ENCODE data around the gene TEX35.
A peak's percentile ranks its signal among the peaks of the same experiment; 100 is the strongest.
"Not testable (repeated sequence)": the region's sequence is repeated elsewhere in the genome, so short reads cannot be mapped to it uniquely, and the experiment has no call there.

The TEX35 gene

GRCh38 chr1:178494569-178494971, 18.3 kb upstream of the TEX35 start:
- no peak for DNase-seq (ENCODE audit: low read depth)

GRCh38 chr1:178495158-178495557, 17.8 kb upstream of the TEX35 start:
- DNase-seq (ENCODE audit: low read depth), result no peak

- no peak for DNase-seq (ENCODE audit: low read depth)
Observed at GRCh38 chr1:178495741-178496409, 17.0 kb upstream of the TEX35 start.

- no peak for DNase-seq (ENCODE audit: low read depth)
Observed at GRCh38 chr1:178496410-178497135, 16.3 kb upstream of the TEX35 start, which contains the start of gene CLEC20A. Gene CLEC20A (minus strand): TSS chr1:178496964. CDS start chr1:178496939, 25 bp downstream.

GRCh38 chr1:178497903-178498478, 14.9 kb upstream of the TEX35 start:
- DNase-seq (ENCODE audit: low read depth), result no peak

- DNase-seq (ENCODE audit: low read depth), result no peak
Observed at GRCh38 chr1:178498896-178499675, 13.8 kb upstream of the TEX35 start.

GRCh38 chr1:178500091-178500770, 12.7 kb upstream of the TEX35 start:
- DNase-seq (ENCODE audit: low read depth), result no peak

- DNase-seq (ENCODE audit: low read depth), result no peak
Observed at GRCh38 chr1:178500936-178501554, 11.9 kb upstream of the TEX35 start.

- peak; percentile 35 for DNase-seq (ENCODE audit: low read depth)
Observed at GRCh38 chr1:178501705-178502329, 11.1 kb upstream of the TEX35 start.

- DNase-seq (ENCODE audit: low read depth), result no peak
Observed at GRCh38 chr1:178502330-178502714, 10.6 kb upstream of the TEX35 start.

GRCh38 chr1:178502856-178503255, 10.1 kb upstream of the TEX35 start:
- no peak for DNase-seq (ENCODE audit: low read depth)

GRCh38 chr1:178503316-178503715, 9.6 kb upstream of the TEX35 start:
- DNase-seq (ENCODE audit: low read depth), result not testable (repeated sequence)

GRCh38 chr1:178503849-178504248, 9.1 kb upstream of the TEX35 start:
- DNase-seq (ENCODE audit: low read depth), result no peak

- no peak for DNase-seq (ENCODE audit: low read depth)
Observed at GRCh38 chr1:178504286-178504685, 8.6 kb upstream of the TEX35 start.

GRCh38 chr1:178506177-178506576, 6.7 kb upstream of the TEX35 start:
- DNase-seq (ENCODE audit: low read depth), result no peak

GRCh38 chr1:178506669-178507068, 6.2 kb upstream of the TEX35 start:
- DNase-seq (ENCODE audit: low read depth), result no peak

GRCh38 chr1:178509414-178510007, 3.4 kb upstream of the TEX35 start:
- no peak for DNase-seq (ENCODE audit: low read depth)

GRCh38 chr1:178510155-178510554, 2.8 kb upstream of the TEX35 start:
- DNase-seq (ENCODE audit: low read depth), result no peak

- DNase-seq (ENCODE audit: low read depth), result no peak
Observed at GRCh38 chr1:178513278-178513983, 522 bp downstream of the TEX35 start.

- no peak for DNase-seq (ENCODE audit: low read depth)
Observed at GRCh38 chr1:178516110-178516509, 3.2 kb downstream of the TEX35 start.

All from activated T-cell treated with anti-CD3 and anti-CD28 coated beads for 1 hour (primary cell).